Inflammatory macrophage treated with lipopolysaccharide for 1 hour (primary cell): ENCODE measurements around the gene DMAP1.

Source experiments
- DNase-seq, 2 donors: peaks; one replicate each; pipeline ENCODE4 v3.0.0-alpha.2; 2020 to 2022

Gene DMAP1

DNA sequence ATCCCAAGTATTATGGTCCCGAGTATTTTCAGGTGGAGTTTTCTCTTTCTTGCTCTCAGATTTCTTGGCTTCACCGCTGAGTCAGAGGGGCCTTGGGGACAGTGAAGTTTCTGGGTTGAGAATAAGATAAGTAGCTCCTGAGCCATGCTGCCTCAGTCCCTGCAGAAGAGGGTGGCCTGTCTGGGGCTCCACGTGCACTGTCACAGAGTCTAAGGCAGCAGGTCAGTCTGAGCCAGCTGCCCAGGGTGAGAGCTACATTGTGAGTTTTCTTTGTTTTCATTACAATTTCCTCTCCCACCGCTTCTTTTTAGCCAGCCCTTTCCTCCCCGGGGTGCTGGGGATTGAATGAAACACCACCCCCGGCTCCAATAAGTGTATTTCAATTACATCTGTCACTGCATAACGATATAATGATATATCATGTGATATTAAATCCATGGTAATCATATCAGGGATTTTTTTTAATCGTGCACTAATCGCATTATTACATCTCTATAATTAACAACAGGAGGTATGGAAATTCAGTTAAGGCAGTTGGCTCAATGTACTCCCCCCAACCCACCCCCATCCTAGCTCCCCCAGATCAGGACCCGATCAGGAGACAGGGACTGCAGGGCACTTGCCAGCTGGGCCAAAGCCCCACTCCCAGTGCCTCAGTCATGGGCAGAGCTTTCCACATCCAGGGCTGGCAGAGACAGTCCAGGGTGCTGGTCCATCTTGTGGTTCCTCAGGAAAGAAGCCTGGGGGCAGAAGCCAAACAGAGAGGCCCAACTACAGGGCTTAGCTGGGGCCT lies 43.7 kb downstream of the DMAP1 start:
- DNase-seq = no peak

DNA sequence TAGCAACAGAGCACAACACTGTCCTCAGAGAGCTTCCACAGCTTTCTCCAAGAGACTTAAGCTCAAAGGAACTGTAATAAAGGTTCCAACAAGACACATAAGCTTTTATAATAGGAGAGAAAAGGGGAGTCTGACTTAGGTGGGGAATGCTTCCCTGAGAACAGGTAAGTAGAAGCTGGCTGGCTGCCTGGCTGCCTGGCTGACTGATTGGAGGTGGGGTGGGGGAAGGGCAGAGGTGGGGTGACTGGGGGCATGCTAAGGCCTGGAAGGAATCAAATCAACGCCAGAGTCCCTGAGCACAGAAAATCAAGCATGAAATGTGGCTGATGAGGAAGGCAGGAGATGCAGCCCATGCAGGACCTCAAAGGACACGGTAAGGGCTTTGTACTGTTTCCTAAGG lies 45.8 kb downstream of the DMAP1 start:
- no peak for DNase-seq

DNA sequence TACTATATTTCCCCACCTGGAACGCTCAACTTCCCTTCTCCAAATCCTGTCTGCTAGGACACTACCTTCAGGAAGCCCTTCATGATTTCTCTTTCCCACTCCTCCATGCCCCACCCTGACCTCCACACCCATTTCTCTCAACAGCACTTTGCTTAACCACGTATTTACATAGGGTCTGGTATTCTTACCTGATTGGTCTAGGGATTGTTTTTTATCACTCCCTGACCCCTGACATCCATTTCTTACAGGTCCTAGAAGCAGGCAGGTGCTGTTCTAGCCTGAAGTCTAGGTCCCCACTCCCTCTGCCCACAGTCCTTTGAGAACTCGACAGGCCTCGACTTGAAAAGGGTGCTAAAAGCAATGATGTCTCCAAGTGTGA lies 47.5 kb downstream of the DMAP1 start:
- DNase-seq = no peak

DNA sequence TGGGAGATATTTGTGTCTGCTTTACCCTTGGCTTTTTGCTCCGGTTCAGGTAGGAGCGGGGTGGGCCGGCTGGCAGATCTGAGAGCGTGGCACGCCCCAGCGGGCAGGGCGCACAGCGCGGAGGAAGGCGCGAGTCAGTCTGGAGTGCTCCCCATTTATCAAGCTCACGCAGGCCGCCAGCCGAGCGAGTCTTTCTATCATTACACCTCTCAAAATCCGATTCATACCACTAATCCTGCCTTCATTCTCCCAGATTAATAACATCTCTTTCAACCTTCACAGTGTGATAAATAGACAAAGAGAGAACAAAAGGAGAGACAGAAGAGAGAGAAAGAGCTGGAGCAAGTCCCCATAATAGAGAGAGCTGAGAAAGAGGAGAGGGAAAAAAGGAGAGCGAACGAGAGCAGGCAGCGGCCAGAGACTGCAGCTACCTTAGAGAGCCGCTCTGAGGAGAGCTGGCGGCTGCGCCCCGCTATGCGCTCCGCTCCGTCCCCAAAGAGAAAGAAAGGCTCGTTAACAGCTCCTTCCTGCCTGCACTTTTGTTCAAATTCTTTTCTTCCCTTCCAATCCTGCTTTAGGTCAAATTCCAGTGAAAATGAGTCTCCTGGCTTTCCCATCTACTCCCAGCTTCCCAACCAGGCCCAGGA lies 48.0 kb downstream of the DMAP1 start:
- DNase-seq = no peak

DNA sequence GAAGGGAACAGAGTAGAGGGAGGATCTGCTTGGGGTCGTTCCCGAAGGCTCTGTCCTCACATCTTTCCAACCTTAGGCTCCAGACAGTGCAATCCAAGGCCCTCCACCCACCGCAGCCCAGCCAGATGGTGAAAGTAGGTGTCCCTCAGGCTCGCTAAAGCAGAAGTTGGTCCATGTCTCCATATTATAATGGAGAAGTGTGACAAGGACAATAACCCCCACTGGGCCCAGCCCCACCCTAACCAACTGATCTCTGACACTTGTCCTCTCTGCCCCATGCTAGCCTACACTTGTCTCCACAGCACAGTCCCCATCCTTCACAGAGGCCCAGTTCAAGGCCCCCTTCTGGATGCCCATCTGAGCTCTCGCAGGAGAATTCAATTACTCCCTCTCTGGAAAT lies 48.7 kb downstream of the DMAP1 start:
- DNase-seq = peak; percentile 77 to 79

DNA sequence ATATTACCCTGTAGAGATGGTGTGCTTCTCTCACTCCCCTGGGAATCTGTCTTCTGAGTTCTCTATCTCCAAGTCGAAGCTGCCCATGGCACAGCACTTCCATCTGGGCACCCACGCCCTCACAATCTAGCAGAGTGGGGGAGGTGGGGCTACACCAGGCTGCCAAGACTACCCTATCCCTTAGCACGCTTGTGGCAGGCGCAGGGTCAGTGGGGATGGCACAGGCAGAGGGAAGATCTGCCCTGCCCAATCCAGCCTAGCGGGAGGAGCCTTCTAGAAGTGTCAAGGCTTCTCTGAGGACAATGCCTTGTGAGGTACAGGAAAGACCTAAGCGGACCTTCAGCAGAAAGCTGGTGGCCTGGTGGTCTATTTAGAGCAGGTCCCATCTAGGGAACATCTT lies 49.1 kb downstream of the DMAP1 start:
- DNase-seq = no peak

DNA sequence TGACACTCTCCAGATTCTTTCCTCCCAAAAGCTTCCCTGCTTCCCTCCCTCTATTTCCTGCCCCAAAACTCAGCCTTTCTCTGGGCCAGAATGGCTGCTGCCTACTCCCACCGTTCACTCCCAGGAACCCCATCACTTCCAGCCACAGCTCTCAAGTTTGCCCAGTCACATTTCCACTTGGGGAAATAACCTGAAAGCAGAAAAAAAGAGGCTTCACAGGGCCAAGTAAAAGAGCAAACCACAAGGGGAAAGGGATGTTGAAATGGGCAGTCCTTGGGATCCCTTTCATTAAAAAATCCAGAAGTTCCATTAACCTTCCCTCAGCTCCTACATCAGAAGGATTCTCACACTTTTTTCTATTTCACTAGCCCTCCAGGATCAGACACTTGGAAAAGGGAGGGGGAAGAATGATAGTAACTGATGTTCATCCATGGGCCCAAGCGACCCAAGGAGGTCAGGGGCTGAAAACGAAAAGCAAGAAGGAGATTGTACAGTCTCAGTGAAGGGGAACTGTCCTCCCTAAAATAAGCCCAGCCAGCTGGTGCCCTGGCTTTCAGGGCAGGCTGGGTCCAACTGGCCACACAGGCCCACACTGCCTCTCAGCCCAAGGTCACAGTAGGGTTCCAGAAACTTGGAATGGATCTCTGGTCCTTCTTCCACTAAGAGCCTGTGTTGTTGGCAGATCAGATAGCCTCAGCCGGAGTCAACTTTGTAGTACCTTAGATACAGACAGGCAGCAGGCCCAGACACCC lies 49.7 kb downstream of the DMAP1 start:
- DNase-seq = peak; percentile 77

DNA sequence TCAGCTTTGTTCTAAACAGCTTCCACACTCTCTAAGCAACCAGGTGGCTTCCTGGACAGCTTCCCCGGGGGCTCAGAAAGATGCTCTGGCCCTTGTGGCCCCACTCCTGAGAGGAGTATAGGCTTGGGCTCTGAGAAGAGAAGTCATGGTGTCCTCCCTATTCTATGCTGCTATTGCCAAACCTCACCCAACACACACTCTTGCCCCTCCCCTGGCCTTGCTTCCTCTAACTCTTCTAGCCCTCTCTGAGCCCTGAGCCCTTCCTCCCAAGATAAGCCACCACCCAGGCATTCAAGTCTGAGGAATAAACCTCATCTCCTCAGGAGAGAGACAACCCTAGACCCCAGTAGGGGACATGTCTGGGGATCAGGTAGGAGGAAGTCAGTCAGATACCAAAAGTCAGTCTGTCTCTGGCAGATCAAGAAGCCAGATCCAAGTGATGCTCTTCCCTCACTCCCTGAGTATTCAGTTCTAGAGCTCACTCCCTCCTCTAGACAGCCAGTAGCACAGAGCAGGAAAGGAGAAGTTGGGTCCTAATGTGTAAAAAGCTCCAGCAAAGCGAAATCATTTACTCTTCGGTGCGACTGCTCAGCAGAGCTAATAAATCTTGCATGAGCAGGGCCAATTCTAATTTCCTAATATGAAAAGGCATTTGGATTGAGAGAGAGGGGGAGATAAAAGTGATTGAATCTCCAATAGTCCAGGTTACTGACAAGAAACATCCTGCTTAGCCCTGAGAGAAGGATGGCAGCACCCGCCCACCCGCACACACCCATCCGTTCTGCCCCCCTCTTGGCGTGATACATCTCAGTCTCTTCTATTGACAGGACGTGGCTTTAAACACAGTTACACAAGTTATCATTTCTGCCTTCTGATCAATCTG lies 50.5 kb downstream of the DMAP1 start:
- DNase-seq = peak; percentile 73 to 83

DNA sequence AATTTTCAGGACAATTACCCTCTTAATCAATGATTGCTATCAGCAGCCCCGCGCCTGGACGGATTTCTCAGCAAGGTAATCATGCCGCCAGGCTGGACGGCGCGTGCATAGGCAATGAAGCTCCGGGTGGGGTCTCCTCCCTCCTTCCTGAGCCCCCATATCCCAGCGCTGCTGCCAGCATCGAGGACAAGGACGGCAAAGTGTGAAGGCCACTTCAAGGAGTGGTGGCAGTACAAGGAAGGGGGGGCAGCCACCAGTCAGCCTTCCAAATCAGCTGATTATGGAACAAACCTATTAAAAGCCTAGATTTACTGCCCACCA lies 51.1 kb downstream of the DMAP1 start:
- DNase-seq = no peak

DNA sequence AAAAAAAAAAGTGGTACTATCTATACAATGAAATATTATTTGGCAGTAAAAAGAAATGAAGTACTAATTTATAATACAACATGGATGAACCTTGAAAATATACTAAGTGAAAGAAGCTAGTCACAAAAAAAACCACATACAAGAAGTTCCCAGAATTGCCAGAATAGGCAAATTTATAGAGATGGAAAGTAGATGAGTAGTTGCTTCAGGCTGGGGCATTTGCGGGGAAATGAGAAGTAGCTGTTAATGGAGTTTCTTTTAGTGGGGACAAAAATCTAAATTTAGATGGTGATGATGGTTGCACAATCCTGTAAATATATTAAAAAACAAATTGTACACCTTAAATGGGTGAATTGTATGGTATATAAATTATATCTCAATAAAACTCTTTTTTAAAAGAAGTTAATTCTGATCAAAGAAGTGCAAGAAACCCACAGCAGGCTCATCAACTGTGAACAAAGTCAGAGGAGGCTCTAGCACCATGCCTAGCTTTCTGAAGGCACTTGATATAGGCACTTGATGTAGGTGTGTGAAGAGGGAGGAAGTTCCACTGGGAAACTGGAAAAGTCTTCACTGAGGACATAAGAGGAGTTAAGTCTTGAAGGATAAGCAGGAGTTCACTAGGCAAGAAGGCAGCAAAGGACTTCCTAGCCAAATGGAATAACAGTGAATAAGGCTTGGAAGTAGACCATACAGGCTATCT lies 52.5 kb downstream of the DMAP1 start:
- peak; percentile 89 to 90 for DNase-seq

DNA sequence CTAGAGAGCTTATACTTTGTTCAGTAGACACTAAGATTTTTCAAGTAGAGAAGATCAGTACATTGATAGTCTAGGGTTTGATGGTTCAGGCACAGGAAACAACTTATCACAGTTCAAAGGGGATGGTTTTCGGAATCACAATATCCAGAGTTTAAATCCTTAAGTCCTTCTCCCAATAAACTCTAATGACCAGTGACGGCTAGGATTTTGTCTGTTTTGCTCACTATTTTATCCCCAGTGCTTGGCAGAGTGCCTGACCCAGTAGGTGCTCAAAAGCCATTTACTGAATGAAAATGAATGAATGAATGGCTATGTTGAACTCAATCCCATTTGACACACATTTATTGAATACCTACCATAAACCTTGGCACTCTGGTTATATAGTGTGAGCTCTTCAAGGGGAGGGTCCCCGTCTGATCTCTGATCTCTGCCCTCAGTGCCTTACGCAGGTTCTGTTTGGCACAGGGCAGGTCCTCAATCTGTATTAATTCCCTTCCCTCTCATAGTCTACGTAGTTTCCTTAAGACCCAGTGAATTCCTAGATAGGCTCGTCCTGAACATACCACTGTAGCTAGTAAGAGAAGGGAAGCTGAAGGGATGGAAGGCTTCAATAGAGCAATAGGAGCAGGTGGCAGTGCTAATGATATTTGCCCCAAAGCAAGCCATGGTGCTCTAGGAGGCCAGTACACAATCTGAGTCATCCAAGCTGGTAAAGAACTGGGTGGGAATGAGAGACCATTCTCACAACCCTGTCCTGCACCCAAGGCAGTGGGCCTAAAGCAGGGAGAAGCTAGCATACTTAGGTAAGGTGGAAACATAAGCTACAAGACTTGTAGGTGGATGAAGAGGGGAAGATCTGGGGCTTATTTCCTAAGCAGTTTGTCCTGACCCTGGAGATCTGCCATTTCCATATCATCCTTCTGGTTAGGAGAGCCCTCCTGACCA lies 53.4 kb downstream of the DMAP1 start:
- no peak for DNase-seq

DNA sequence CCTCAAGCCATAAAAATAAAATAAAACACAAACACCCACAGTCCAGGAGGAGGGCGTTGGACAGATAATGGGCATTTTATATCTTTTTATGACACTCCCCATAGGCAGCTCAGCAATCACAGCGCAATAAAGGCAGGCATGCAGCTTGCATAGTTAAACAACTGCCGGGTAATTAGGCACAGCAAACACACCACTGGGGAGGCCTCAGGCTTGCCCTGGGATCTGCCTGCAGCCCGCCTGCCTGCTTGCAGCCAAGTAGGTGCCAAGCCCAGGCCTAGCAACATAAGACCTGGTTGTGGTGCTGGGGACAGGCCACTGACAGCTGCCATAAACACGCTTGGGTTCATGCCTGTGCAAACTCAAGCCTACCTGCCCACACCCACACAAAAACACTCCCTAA lies 54.2 kb downstream of the DMAP1 start:
- no peak for DNase-seq

DNA sequence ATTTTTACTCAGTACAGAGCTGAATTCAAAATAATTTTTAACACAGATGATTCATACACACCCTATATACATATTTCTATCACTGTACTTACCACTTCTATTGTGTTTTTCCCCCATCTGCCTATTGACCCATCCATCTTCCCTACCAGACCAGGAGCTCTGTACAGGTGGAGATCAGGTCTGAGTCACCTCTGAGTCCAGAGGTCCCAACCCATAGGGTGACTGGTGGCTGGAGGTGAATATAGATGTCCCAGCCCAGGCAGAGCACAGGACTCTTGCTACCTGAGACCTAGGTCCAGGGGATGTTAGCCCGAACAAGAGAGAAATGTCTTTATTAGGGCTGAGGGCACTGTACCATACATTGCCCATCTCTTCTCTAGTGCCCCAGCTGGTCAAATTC lies 54.8 kb downstream of the DMAP1 start:
- DNase-seq = no peak
